Measurements from ENCODE around the gene MAFG.

DNA sequence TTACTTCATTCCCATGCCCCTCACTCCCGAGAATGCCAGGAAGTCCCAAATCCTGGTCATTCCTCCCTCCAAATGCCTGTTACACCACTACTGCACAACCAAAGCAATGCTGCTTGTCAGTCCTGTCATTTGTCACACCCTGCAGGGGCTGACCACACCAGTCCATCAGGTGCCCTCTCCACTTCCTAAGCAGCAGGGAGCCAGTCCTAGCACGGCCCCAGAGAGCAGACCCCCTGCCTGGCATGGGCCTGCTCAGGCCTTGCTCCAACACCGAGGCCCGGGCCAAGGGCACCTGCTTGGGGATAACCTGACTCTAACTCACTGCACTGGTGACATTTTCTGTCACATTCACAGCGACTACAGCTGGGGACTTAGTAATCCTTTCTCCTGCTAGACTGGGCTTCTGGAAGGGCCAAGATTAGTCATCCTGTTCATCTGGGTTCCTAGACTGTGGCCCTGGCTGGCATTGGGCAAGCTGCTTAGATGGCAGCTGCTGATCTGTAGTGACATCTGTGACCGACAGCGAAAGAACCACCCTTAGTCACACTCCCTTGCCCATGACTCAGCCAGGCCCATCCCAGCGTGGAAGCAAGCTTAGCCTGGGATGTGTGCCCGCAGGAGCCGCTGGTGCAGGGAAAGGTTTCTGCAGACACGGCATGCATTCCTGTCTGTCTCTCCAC lies 41.5 kb downstream of the MAFG start:
- peak; percentile 24 for TF ChIP-seq POLR2A (IDR thresholded peaks at IDR 0.05; ENCODE audit: low read length)
- TF ChIP-seq GATA1 (IDR thresholded peaks at IDR 0.05; ENCODE audit: low read depth, low read length): no peak

All from erythroblast (primary cell).